Thyroid gland (tissue), 4 donors: Measurements from ENCODE around the gene DUSP22.

Experiments used
- CTCF ChIP-seq, 6 experiments: fragments of 200-600 bp in 3 of 6; fragments of 450-650 bp in 3 of 6; sonication (generic) in 3 of 6; IDR thresholded peaks; one replicate each; pipeline ENCODE4 v1.5.1; 2016 to 2019; ENCODE audit warnings: antibody characterized with exemption in 6 of 6, mild to moderate bottlenecking in 2 of 6, inconsistent platforms in 1 of 6, moderate library complexity in 1 of 6
- POLR2A ChIP-seq, 2 donors: fragments of 450-650 bp; IDR thresholded peaks; one replicate each; pipeline ENCODE4 v1.6.1; 2017; ENCODE audit warnings: antibody characterized with exemption in 2 of 2, mild to moderate bottlenecking in 2 of 2, moderate library complexity in 1 of 2

DNA sequence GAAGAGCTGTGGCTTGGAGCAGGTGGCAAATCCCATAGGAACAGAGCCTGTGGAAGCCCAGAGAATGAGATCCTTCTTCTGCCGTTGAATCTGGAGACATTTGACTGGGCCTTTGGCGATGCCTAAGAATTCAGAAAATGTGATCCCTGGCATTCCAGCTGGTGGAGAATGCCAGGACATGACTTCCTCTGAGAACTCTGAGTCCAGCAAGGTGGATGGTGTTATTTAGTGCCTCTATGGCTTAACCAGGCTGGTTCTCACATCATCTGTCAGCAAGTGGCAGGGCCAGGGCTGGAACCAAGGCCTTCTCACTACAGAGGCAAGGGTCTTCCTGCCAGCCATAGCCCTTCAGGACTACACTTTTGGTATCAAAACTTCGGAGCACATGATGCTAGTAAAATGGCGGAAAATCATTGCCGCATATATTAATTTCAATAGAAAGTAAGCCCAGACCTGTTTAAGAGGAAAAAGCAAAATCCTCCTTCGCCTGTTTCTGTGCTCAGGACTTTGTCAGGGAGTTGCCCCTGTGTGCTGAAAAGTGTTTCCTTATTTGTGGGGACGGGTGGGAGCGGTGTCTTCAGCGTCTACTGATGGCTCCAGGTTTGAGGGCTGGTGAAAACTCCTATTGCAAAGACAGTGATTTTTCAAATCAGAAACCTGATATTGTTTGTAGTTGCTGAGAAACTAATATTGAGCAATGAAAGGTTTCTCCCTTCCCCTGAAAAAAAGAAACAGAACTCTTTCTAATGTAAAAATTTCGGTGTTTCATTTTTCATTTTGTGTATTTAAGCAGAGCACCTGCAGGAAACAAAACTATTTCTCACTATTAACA, 23.9 kb downstream of the DUSP22 start:
- TF ChIP-seq POLR2A (IDR thresholded peaks at IDR 0.05): no peak
- TF ChIP-seq CTCF (IDR thresholded peaks at IDR 0.05): no peak
